Stimulated activated CD8-positive, alpha-beta memory T cell treated with anti-CD3 and anti-CD28 coated beads, Interleukin-2, amount 100 ng/mL, for 48 hours (primary cell): Measurements from ENCODE around the gene CHRM2.

Experiments used
- DNase-seq, 2 donors: peaks; one replicate each; pipeline ENCODE4 v3.0.0-alpha.2; 2020; ENCODE audit warnings: low read depth in 2 of 2

CHRM2 gene

DNA sequence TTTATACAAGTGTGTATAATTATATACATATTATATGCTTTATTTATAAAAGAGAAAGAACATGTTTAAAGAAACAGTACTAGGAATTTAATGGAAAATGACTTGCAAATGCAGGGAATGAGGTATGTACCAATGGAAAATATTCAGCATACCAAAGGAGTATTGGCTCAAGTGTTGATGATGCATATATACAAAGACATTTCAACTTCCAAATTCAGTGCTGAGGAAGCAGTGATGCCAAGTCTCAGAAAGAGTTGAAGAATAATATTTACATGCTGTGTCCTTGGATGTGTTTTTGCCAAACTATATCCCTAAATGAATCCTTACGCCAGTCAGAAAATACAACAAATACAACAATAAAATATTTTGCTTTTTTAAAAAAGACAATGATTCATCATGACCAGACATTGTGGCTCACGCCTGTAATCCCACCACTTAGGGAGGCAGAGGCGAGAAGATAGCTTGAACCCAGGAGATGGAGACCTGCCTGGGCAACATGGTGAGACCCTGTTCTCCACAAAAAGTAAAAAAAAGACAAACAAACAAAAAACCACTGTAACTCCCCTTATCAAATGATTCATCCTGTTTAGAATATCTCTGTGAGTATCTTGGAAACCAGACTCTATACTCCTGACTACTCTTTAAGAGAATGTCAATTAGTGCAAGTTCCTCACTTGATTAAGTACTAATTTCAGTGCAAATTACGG lies 157.2 kb downstream of the CHRM2 start:
- DNase-seq = no peak

DNA sequence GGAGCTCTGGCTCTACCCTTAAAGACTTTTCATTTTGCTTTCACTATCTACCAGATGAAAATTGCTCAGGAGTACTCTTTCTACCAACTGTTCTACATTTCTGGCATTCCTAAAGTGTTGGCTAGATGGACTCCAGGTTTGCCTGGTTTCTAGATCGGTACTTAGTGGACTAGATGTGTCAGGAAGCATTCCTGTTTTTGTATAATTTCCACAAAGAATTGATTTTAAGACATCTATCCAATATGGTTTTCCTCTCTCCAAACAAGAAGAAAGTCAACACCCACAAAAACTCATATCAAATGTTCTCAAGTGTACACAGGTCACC lies 157.7 kb downstream of the CHRM2 start:
- DNase-seq = no peak

DNA sequence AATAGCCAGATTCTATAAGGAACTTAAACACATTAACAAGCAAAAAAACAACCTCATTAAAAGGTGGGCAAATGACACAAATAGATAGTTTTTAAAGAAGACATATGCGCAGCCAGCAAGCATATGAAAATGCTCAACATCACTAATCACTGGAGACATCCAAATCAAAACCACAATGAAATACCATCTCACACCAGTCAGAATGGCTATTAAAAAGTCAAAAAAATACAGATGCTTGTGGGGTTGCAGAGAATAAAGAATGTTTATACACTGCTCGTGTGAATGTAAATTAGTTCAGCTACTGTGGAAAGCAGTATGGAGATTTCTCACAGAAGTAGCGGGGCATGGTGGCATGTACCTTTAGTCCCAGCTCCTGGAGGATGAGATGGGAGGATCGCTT lies 164.0 kb downstream of the CHRM2 start:
- DNase-seq = no peak

DNA sequence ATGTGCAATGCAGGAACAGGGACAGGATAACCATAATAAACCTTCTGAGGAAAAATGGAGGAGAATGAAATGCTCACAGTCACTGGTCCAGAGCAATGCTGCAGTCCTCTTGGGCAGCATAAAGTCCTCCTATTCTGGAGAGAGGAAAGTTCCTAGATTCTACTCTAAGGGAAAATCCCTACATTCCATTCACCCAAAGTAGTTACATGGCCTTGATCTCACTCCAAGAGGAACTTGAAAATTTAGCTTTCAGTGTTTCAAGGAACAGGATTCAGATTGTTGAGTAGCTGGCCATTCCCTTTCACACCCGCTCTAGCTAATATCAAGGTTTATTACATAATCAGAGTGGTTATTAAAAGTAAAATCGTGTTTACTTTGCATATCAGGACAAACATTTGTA lies 168.3 kb downstream of the CHRM2 start:
- no peak for DNase-seq

DNA sequence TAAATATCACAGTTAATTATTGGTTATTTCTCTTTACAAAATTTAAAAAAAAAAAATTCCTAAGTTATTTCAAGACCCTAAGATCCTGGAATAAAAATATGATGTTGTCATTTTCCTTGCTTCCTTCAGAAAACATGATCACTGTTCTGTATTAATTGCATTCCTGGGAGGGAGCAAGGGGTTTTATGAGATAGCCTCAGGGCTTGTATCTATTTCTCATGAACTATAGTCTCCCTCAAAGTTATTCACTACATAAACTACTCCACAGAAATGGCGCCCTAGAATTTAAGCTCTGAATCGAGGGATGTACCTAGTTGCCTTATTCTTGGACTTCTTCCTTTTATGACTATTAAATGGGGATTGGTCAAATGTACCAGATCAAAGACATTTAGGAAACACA lies 170.3 kb downstream of the CHRM2 start:
- no peak for DNase-seq

DNA sequence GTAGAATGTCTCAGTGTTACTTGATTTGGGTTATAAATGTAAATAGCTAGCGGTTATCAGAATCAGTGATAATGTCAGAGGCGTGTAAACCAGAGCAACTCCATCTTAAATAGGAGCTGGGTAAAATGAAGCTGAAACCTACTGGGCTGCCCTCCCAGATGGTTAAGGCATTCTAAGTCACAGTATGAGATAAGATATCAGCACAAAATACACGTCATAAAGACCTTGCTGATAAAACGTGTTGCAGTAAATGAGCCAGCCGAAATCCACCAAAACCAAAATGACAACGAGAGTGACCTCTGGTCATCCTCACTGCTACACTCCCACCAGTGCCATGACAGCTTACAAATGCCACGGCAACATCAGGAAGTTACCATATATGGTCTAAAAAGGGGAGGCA lies 172.3 kb downstream of the CHRM2 start:
- no peak for DNase-seq

DNA sequence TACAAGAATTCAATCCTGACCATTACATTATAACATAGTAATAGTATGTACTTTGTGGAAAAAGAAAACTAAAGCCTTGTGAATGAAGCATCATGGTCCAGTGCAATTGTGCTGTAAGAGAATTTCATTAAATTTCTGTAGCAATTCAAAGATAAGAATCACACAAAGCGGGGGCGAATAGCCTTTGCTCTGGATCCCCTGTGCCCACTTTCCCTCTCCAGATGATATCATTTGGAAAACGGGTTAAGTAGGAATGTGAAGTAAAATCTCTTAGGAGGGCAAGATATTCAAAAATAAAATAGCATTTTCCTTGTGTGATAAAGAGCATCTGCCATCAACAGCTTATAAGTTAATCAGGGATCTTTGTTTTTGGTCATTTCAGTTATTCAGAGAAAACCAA lies 177.1 kb downstream of the CHRM2 start:
- DNase-seq = no peak

DNA sequence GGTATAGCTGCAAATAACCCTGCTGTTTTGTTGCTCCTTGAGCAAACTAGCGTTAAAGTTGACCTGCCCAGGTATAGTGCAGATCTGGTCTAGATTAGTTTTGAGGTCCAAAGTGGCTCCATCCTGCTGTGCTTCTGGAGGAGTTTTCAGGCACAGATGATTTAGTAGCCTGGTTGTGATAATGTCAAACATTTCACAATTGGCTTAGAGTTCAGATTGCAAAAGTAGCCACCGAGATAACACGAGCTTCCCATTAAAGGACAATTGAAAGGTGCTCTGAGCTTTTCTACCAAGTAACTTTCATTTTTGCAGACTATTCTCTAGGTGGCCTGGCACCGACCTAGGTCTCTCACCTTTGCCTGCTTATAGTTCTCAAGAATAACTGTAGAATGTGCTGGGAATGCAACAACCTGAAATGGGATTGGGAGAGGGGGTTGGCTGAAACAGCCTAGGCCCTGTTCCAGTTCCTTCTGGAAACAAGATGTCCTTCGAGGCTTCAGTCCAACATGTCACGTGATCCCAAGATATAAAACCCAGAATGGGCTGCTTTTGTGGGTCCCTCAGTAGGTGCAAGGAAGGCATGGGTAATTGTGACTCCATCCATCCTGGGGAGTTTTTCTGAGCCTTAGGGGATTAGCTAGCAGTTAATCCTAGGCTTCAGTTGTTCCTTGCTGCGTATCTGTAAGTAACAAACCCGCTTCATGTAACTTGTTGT lies 201.0 kb downstream of the CHRM2 start:
- no peak for DNase-seq
